Gastrocnemius medialis (tissue), 4 donors: ENCODE data around the gene TBRG4. TPM values are rescaled to one million over a fixed set of nuclear protein-coding genes. Genes with fewer than 3 reads are reported as not detected.

Experiments used
- ATAC-seq, 2 donors: fragments of 150-250 bp; one replicate each; pipeline ENCODE4 v1.9.1; 2016
- DNase-seq, 2 donors: peaks; one replicate each; pipeline ENCODE4 v3.0.0-alpha.2; 2019
- H3K27ac ChIP-seq, 4 donors: fragments of 200-600 bp; sonication (generic); 1 replicate in 1 of 4; 2 replicates in 3 of 4; pipeline ENCODE4 v1.5.1; 2016 to 2018; ENCODE audit warnings: mild to moderate bottlenecking in 2 of 4, moderate library complexity in 1 of 4
- H3K27me3 ChIP-seq, 3 donors: fragments of 200-600 bp; sonication (generic) in 2 of 3; 1 replicate in 1 of 3; 2 replicates in 2 of 3; pipeline versions ENCODE4 v1.5.1 to v1.6.0; 2016 to 2019; ENCODE audit warnings: mild to moderate bottlenecking in 1 of 3, moderate library complexity in 1 of 3
- H3K36me3 ChIP-seq, 2 donors: fragments of 200-600 bp; sonication (generic) in 1 of 2; one replicate each; pipeline ENCODE4 v1.5.1; 2017 to 2018
- H3K4me1 ChIP-seq, 2 donors: fragments of 200-600 bp; sonication (generic) in 1 of 2; one replicate each; pipeline ENCODE4 v1.5.1; 2016 to 2017; ENCODE audit warnings: mild to moderate bottlenecking in 2 of 2
- H3K4me3 ChIP-seq, 4 donors: fragments of 200-600 bp; sonication (generic) in 3 of 4; 1 replicate in 1 of 4; 2 replicates in 3 of 4; pipeline ENCODE4 v1.5.1; 2016 to 2019; ENCODE audit warnings: mild to moderate bottlenecking in 2 of 4
- H3K9me3 ChIP-seq, 3 donors: fragments of 200-600 bp; sonication (generic) in 2 of 3; 1 replicate in 1 of 3; 2 replicates in 2 of 3; pipeline ENCODE4 v1.5.1; 2016 to 2019
- CTCF ChIP-seq, 5 experiments: fragments of 450-650 bp in 3 of 5; fragments of 200-600 bp in 2 of 5; sonication (generic) in 2 of 5; IDR thresholded peaks in 4 of 5; conservative IDR thresholded peaks in 1 of 5; 1 replicate in 4 of 5; 2 replicates in 1 of 5; pipeline ENCODE4 v1.5.1; 2016 to 2019; ENCODE audit warnings: antibody characterized with exemption in 5 of 5, mild to moderate bottlenecking in 3 of 5, moderate library complexity in 3 of 5
- POLR2A ChIP-seq, 2 donors: fragments of 450-650 bp; IDR thresholded peaks; one replicate each; pipeline ENCODE4 v1.6.1; 2017; ENCODE audit warnings: antibody characterized with exemption in 2 of 2, mild to moderate bottlenecking in 2 of 2, moderate library complexity in 2 of 2
- in situ Hi-C, 4 donors: fragments of 200-750 bp; cut with MboI; loops; one replicate each; pipeline versions ENCODE4 v1.15.0 to v1.8.0; 2017; ENCODE audit warnings: low sequenced_read_pairs in 4 of 4
- intact Hi-C: fragments of 100-400 bp; cut with DNase I; formaldehyde crosslinking; loops from one replicate; pipeline ENCODE4 v1.15.1; 2023; ENCODE audit warnings: low total_unique reads
- total RNA-seq, 4 donors: library from RNA; depleted of rRNA; stranded (reverse); fragments of >200 nt; gene quantifications; one replicate each; pipeline versions ENCODE4 v1.1.0 to v1.2.3, GENCODE V29; 2016

Gene TBRG4
- total RNA-seq, 4 donors from 2014 or later = 74.3 to 105 (median 92.7) TPM

- no peaks in the 10 kb centered on the region for H3K4me1 ChIP-seq
- H3K27me3 ChIP-seq = no peaks in the 10 kb centered on the region
- H3K4me3 ChIP-seq = no peak overlapping the region
- peaks cover 0 to 2% of the 10 kb centered on the region in 2 donors for H3K36me3 ChIP-seq
- in situ Hi-C loops (no loop called here), intact Hi-C loops (no loop called here)
- H3K9me3 ChIP-seq = no peaks in the 10 kb centered on the region
- ATAC-seq (no peak), DNase-seq (no peak)
- no peak overlapping the region for H3K27ac ChIP-seq
- TF ChIP-seq POLR2A (IDR thresholded peaks at IDR 0.05) (no peak), CTCF (IDR thresholded peaks at IDR 0.05 in 4 of 5, conservative IDR thresholded peaks at IDR 0.05 in 1 of 5) (no peak)
Measured at GRCh38 chr7:45082031-45082830, 29.3 kb downstream of the TBRG4 start.

GRCh38 chr7:45081670-45081974 is 29.9 kb downstream of the TBRG4 start:
- TF ChIP-seq POLR2A (IDR thresholded peaks at IDR 0.05) (no peak), CTCF (IDR thresholded peaks at IDR 0.05 in 4 of 5, conservative IDR thresholded peaks at IDR 0.05 in 1 of 5) (no peak)
- Histone ChIP-seq H3K4me1 (no peaks in the 10 kb centered on the region), H3K27ac (no peak overlapping the region), H3K9me3 (no peaks in the 10 kb centered on the region), H3K36me3 (peaks cover 0 to 8% of the 10 kb centered on the region in 2 donors), H3K27me3 (no peaks in the 10 kb centered on the region), H3K4me3 (no peak overlapping the region)
- in situ Hi-C loops (no loop called here), intact Hi-C loops (no loop called here)
- DNase-seq = no peak
- no peak for ATAC-seq

GRCh38 chr7:45080958-45081669 is 30.4 kb downstream of the TBRG4 start:
- in situ Hi-C loops (no loop called here), intact Hi-C loops (no loop called here)

GRCh38 chr7:45080265-45080957 is 31.1 kb downstream of the TBRG4 start:
- Histone ChIP-seq H3K27me3 (no peaks in the 10 kb centered on the region), H3K4me3 (no peak overlapping the region), H3K4me1 (no peaks in the 10 kb centered on the region), H3K36me3 (peaks cover 0 to 21% of the 10 kb centered on the region in 2 donors), H3K27ac (no peak overlapping the region), H3K9me3 (no peaks in the 10 kb centered on the region)
- DNase-seq = no peak
- ATAC-seq = no peak
- in situ Hi-C loops = no loop called here
- TF ChIP-seq POLR2A (IDR thresholded peaks at IDR 0.05) = no peak
- no peak for TF ChIP-seq CTCF (IDR thresholded peaks at IDR 0.05 in 4 of 5, conservative IDR thresholded peaks at IDR 0.05 in 1 of 5)
- intact Hi-C loops = no loop called here

More at GRCh38 chr7:45080958-45081669, 30.4 kb downstream of the TBRG4 start:
- H3K27me3 ChIP-seq = no peaks in the 10 kb centered on the region
- no peaks in the 10 kb centered on the region for H3K9me3 ChIP-seq
- DNase-seq (no peak), ATAC-seq (no peak)
- no peak overlapping the region for H3K27ac ChIP-seq
- no peaks in the 10 kb centered on the region for H3K4me1 ChIP-seq
- H3K4me3 ChIP-seq = no peak overlapping the region
- peaks cover 0 to 14% of the 10 kb centered on the region in 2 donors for H3K36me3 ChIP-seq
- TF ChIP-seq CTCF (IDR thresholded peaks at IDR 0.05 in 4 of 5, conservative IDR thresholded peaks at IDR 0.05 in 1 of 5) = no peak
- no peak for TF ChIP-seq POLR2A (IDR thresholded peaks at IDR 0.05)
